ENCODE data around the gene CYP2D6.

CYP2D6 gene

DNA sequence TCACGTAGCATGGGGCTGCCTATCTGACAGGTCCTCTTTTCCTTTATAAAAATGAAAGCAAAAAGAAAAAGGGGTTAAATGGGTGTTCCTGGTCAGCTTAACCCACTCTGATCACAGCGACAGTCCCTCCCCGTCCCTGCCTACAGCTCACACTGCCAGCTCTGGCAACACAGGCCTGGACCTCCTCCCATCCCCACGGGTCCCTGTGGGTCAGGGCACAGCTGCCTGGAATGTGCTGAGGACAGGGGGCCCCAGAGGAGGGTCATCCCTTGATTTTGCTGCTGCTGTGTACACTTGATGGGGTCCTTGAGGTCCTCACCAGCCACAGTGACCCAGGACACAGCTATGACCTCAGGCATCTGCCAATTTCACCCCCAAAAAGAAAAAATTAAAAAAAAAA, 29.6 kb upstream of the CYP2D6 start:
- no peak overlapping the region for H2AFZ ChIP-seq (ENCODE audit: low read length)
- H3F3A ChIP-seq (ENCODE audit: insufficient read depth, low read length): no peaks in the 10 kb centered on the region
- no peaks in the 10 kb centered on the region for H3K9me2 ChIP-seq (ENCODE audit: low read depth, low read length)
- TF ChIP-seq CTCF (IDR thresholded peaks at IDR 0.05; ENCODE audit: low read length) (no peak), EZH2 (IDR thresholded peaks at IDR 0.05; ENCODE audit: borderline replicate concordance, low read length) (no peak)
- H3K4me2 ChIP-seq (ENCODE audit: low read length): no peak overlapping the region
- no peaks in the 10 kb centered on the region; the same call in none of the 2 replicates for H3K36me3 ChIP-seq (ENCODE audit: insufficient read depth, low read length)
- no peak overlapping the region for H3K27ac ChIP-seq (ENCODE audit: low read depth, low read length, poor library complexity, severe bottlenecking)
- H3K79me2 ChIP-seq (ENCODE audit: insufficient read depth, low read length): no peaks in the 10 kb centered on the region
- H3K4me3 ChIP-seq (ENCODE audit: low read depth, low read length, poor library complexity, severe bottlenecking): no peak overlapping the region
- H4K20me1 ChIP-seq (ENCODE audit: insufficient read depth, low read length): no peaks in the 10 kb centered on the region
- H3K4me1 ChIP-seq (ENCODE audit: insufficient read depth, low read length, severe bottlenecking): no peaks in the 10 kb centered on the region
- H3K9ac ChIP-seq (ENCODE audit: low read length): no peak overlapping the region
- no peaks in the 10 kb centered on the region for H3K9me3 ChIP-seq (ENCODE audit: low read length)
- no peaks in the 10 kb centered on the region for H3K27me3 ChIP-seq (ENCODE audit: insufficient read depth, low read length)

DNA sequence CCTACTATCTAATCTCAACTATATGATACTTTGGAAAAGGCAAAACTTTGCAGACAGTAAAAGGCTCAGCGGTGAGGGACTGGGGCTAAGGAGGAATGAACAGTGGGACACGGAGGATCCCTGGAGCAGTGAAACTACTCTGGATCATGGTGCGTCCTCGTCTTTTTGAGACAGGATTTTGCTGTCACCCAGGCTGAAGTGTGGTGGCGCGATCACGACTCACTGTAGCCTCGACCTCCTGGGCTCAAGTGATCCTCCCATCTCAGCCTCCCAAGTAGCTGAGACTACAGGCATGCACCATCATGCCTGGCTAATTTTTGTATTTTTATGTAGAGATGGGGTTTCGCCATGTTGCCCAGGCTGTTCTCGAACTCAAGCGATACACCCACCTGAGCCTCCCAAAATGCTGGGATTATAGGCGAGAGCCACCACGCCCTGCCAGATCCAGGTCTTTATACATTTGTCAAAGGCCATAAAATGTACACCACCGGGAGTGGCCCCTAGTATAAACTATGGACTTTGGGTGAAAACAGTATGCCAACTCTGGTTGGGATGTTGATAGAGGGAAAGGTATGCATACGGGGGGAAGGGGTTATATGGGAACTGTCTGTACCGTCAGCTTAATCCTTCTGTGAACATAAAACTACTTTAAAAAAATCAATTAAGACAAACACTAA, 28.0 kb upstream of the CYP2D6 start:
- no peak overlapping the region for H2AFZ ChIP-seq (ENCODE audit: low read length)
- H3K9me3 ChIP-seq (ENCODE audit: low read length): no peaks in the 10 kb centered on the region
- H3K79me2 ChIP-seq (ENCODE audit: insufficient read depth, low read length): no peaks in the 10 kb centered on the region
- no peak overlapping the region for H3K27ac ChIP-seq (ENCODE audit: low read depth, low read length, poor library complexity, severe bottlenecking)
- H3F3A ChIP-seq (ENCODE audit: insufficient read depth, low read length): no peaks in the 10 kb centered on the region
- no peak overlapping the region for H3K9ac ChIP-seq (ENCODE audit: low read length)
- no peaks in the 10 kb centered on the region for H3K4me1 ChIP-seq (ENCODE audit: insufficient read depth, low read length, severe bottlenecking)
- no peaks in the 10 kb centered on the region for H4K20me1 ChIP-seq (ENCODE audit: insufficient read depth, low read length)
- H3K9me2 ChIP-seq (ENCODE audit: low read depth, low read length): no peaks in the 10 kb centered on the region
- H3K27me3 ChIP-seq (ENCODE audit: insufficient read depth, low read length): no peaks in the 10 kb centered on the region
- no peak overlapping the region for H3K4me2 ChIP-seq (ENCODE audit: low read length)
- no peak for TF ChIP-seq EZH2 (IDR thresholded peaks at IDR 0.05; ENCODE audit: borderline replicate concordance, low read length)
- TF ChIP-seq CTCF (IDR thresholded peaks at IDR 0.05; ENCODE audit: low read length): no peak
- no peaks in the 10 kb centered on the region; the same call in 1 of the 2 replicates for H3K36me3 ChIP-seq (ENCODE audit: insufficient read depth, low read length)
- no peak overlapping the region for H3K4me3 ChIP-seq (ENCODE audit: low read depth, low read length, poor library complexity, severe bottlenecking)

DNA sequence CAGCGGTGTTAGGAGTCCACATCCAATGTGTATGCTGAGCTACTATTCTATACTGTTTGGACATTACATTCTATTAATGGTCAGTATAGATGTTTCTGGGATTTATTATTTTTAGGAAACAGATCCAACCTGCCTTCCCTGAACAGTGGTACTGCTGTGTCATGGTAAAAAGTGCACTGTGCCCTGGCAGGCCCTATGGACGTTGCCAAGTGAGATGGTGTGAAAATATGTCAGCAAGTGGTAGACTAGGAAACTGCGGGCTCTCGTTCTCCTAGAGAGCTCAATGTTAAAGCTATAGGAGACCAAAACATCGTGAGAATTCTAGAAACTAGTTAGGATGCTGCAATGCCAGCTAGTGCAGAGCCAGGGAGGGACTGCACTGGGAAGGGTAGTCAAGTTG, 26.0 kb upstream of the CYP2D6 start:
- Histone ChIP-seq H3K9ac (ENCODE audit: low read length) (no peak overlapping the region), H4K20me1 (ENCODE audit: insufficient read depth, low read length) (no peaks in the 10 kb centered on the region), H3K9me3 (ENCODE audit: low read length) (no peaks in the 10 kb centered on the region), H3K79me2 (ENCODE audit: insufficient read depth, low read length) (no peaks in the 10 kb centered on the region), H3K27me3 (ENCODE audit: insufficient read depth, low read length) (no peaks in the 10 kb centered on the region), H3K4me2 (ENCODE audit: low read length) (no peak overlapping the region), H3K27ac (ENCODE audit: low read depth, low read length, poor library complexity, severe bottlenecking) (no peak overlapping the region), H3K9me2 (ENCODE audit: low read depth, low read length) (no peaks in the 10 kb centered on the region), H3K4me3 (ENCODE audit: low read depth, low read length, poor library complexity, severe bottlenecking) (no peak overlapping the region), H3F3A (ENCODE audit: insufficient read depth, low read length) (no peaks in the 10 kb centered on the region), H3K36me3 (ENCODE audit: insufficient read depth, low read length) (no peaks in the 10 kb centered on the region; the same call in 1 of the 2 replicates), H2AFZ (ENCODE audit: low read length) (no peak overlapping the region), H3K4me1 (ENCODE audit: insufficient read depth, low read length, severe bottlenecking) (no peaks in the 10 kb centered on the region)
- no peak for TF ChIP-seq CTCF (IDR thresholded peaks at IDR 0.05; ENCODE audit: low read length)
- no peak for TF ChIP-seq EZH2 (IDR thresholded peaks at IDR 0.05; ENCODE audit: borderline replicate concordance, low read length)

Measured in OCI-LY1 (cell line).